GM12878 (cell line): Measurements from ENCODE around the gene CEACAM21. TPM values are rescaled to one million over a fixed set of nuclear protein-coding genes. Genes with fewer than 3 reads are reported as not detected.

Source experiments
- ATAC-seq: fragments of 200-7000 bp; cut with Tn5 transposase; 3 replicates; pipeline ENCODE4 v1.9.1; 2020; ENCODE audit warnings: mild to moderate bottlenecking, moderate library complexity
- BruUV-seq: library from RNA; stranded (reverse); fragments of 400-500 nt; replicated peaks from 2 replicates; lab custom pipeline; 2021; lab: Mats Ljungman, UMichigan
- CTCF ChIA-PET: fragments of 300-600 bp; sonication (Branson Sonifier 250); formaldehyde crosslinking; extraction: SDS; loops from one replicate; lab custom pipeline; 2021; ENCODE audit warnings: inconsistent platforms; lab: Yijun Ruan, JAX
- POLR2A ChIA-PET: fragments of 350-600 bp; formaldehyde crosslinking; extraction: SDS; loops from one replicate; lab custom pipeline; 2021; ENCODE audit warnings: inconsistent platforms; lab: Charles Lee
- RAD21 ChIA-PET: fragments of 300-600 bp; sonication (Branson Sonifier 250); formaldehyde crosslinking; loops from one replicate; lab custom pipeline; 2023; ENCODE audit warnings: antibody characterized with exemption; ENCODE audit not compliant: unreplicated experiment; lab: Charles Lee
- SMC1A ChIA-PET: fragments of 300-600 bp; sonication (Branson Sonifier 250); formaldehyde crosslinking; loops from one replicate; lab custom pipeline; 2023; ENCODE audit not compliant: unreplicated experiment, uncharacterized antibody; lab: Charles Lee
- DNase-seq: peaks from one replicate; pipeline ENCODE4 v3.0.0-alpha.2; 2011; ENCODE audit warnings: low read depth, low spot score
- FAIRE-seq: peaks from 3 replicates; lab custom pipeline; 2011; peaks lifted over from hg19 to GRCh38; lab: Jason Lieb, UNC
- H2AFZ ChIP-seq: 2 replicates; pipeline ENCODE4 v1.6.0; 2011; ENCODE audit warnings: low read depth, low read length, control low read depth; ENCODE audit not compliant: control insufficient read depth
- H3K27ac ChIP-seq: 2 replicates; pipeline ENCODE4 v1.5.1; 2011; ENCODE audit warnings: control low read depth; ENCODE audit not compliant: control insufficient read depth, insufficient read depth
- H3K27me3 ChIP-seq, 2 experiments: replicated peaks in 1 of 2; 2 replicates each; pipeline versions ENCODE4 v1.6.0 to v1.6.1; 2011; ENCODE audit warnings: low read length in 1 of 2; ENCODE audit not compliant: control insufficient read depth in 2 of 2, insufficient read depth in 2 of 2
- H3K36me3 ChIP-seq, 2 experiments: 2 replicates each; pipeline ENCODE4 v1.5.1; 2011; ENCODE audit warnings: low read length in 1 of 2; ENCODE audit not compliant: control insufficient read depth in 2 of 2, insufficient read depth in 2 of 2
- H3K4me1 ChIP-seq: 2 replicates; pipeline ENCODE4 v1.6.1; 2011; ENCODE audit warnings: mild to moderate bottlenecking, low read length, moderate library complexity, mixed read lengths; ENCODE audit not compliant: control insufficient read depth, insufficient read depth
- H3K4me2 ChIP-seq: 2 replicates; pipeline ENCODE4 v1.6.0; 2011; ENCODE audit warnings: control low read depth; ENCODE audit not compliant: control insufficient read depth, insufficient read depth
- H3K4me3 ChIP-seq: fragments of 200-600 bp; sonication (generic); 2 replicates; pipeline ENCODE4 v1.5.1; 2016
- H3K79me2 ChIP-seq: 2 replicates; pipeline ENCODE4 v1.6.0; 2011; ENCODE audit warnings: low read length; ENCODE audit not compliant: control insufficient read depth, insufficient read depth
- H3K9ac ChIP-seq: 2 replicates; pipeline ENCODE4 v1.8.0; 2011; ENCODE audit warnings: low read length, control low read depth, mixed read lengths; ENCODE audit not compliant: control insufficient read depth, insufficient read depth
- H3K9me3 ChIP-seq: replicated peaks from 3 replicates; pipeline ENCODE4 v1.5.1; 2011; ENCODE audit warnings: mild to moderate bottlenecking, low read length; ENCODE audit not compliant: control insufficient read depth, insufficient read depth
- H4K20me1 ChIP-seq: 2 replicates; pipeline ENCODE4 v1.6.0; 2011; ENCODE audit not compliant: control insufficient read depth, insufficient read depth
- BHLHE40 ChIP-seq, 2 experiments: fragments of 450-650 bp in 1 of 2; IDR thresholded peaks; 2 replicates each; pipeline ENCODE4 v1.6.1; 2011 to 2017; ENCODE audit warnings: low read depth in 2 of 2, borderline replicate concordance in 1 of 2, improper control_type of control experiment in 1 of 2, low read length in 1 of 2, mild to moderate bottlenecking in 1 of 2
- CBX5 ChIP-seq: sonication (generic); IDR thresholded peaks from 2 replicates; pipeline ENCODE4 v1.6.1; 2016; ENCODE audit warnings: low read depth, moderate library complexity, mild to moderate bottlenecking, inconsistent platforms
- ESRRA ChIP-seq: IDR thresholded peaks from 2 replicates; pipeline ENCODE4 v1.6.1; 2012; ENCODE audit warnings: mild to moderate bottlenecking, low read length, improper control_type of control experiment
- JUND ChIP-seq: IDR thresholded peaks from 2 replicates; pipeline ENCODE4 v1.6.1; 2012; ENCODE audit warnings: low read depth, mild to moderate bottlenecking, low read length, improper control_type of control experiment, moderate library complexity
- KDM1A ChIP-seq: fragments of 200-600 bp; sonication (generic); IDR thresholded peaks from 2 replicates; pipeline ENCODE4 v1.6.1; 2016; ENCODE audit warnings: borderline replicate concordance
- KLF5 ChIP-seq: fragments of 450-650 bp; IDR thresholded peaks from 2 replicates; pipeline ENCODE4 v1.6.1; 2014; ENCODE audit warnings: mild to moderate bottlenecking; ENCODE audit not compliant: partially characterized antibody
- MEF2B ChIP-seq: fragments of 450-650 bp; IDR thresholded peaks from 2 replicates; pipeline ENCODE4 v1.6.1; 2018; ENCODE audit warnings: mild to moderate bottlenecking, moderate library complexity; ENCODE audit not compliant: partially characterized antibody, poor library complexity, severe bottlenecking
- MYB ChIP-seq: fragments of 150-350 bp; IDR thresholded peaks from 2 replicates; pipeline ENCODE4 v1.6.1; 2014; ENCODE audit warnings: mild to moderate bottlenecking, low read depth, low read length, borderline replicate concordance
- NFXL1 ChIP-seq: fragments of 450-650 bp; IDR thresholded peaks from 2 replicates; pipeline ENCODE4 v1.6.1; 2017; ENCODE audit warnings: antibody characterized with exemption, mild to moderate bottlenecking, borderline replicate concordance
- NR2F1 ChIP-seq: fragments of 450-650 bp; conservative IDR thresholded peaks from 2 replicates; pipeline ENCODE4 v1.6.1; 2017; ENCODE audit warnings: mild to moderate bottlenecking
- PAX5 ChIP-seq: IDR thresholded peaks from 2 replicates; pipeline ENCODE4 v1.6.1; 2011; ENCODE audit warnings: low read depth, low read length, borderline replicate concordance
- RCOR1 ChIP-seq: conservative IDR thresholded peaks from 2 replicates; pipeline ENCODE4 v1.6.1; 2012; ENCODE audit warnings: low read depth, low read length, improper control_type of control experiment
- SMAD1 ChIP-seq: fragments of 450-650 bp; IDR thresholded peaks from 2 replicates; pipeline ENCODE4 v1.6.1; 2018; ENCODE audit warnings: mild to moderate bottlenecking, low read depth; ENCODE audit not compliant: partially characterized antibody
- SREBF1 ChIP-seq: IDR thresholded peaks from 2 replicates; pipeline ENCODE4 v1.6.1; 2012; ENCODE audit warnings: mild to moderate bottlenecking, low read length
- TAF1 ChIP-seq: IDR thresholded peaks from 2 replicates; pipeline ENCODE4 v1.6.1; 2011; ENCODE audit warnings: mild to moderate bottlenecking, low read depth, low read length, borderline replicate concordance
- TARDBP ChIP-seq: IDR thresholded peaks from 2 replicates; pipeline ENCODE4 v1.6.1; 2016; ENCODE audit warnings: borderline replicate concordance
- USF1 ChIP-seq: IDR thresholded peaks from 2 replicates; pipeline ENCODE4 v1.6.1; 2011; ENCODE audit warnings: borderline replicate concordance, low read depth, mild to moderate bottlenecking, moderate library complexity, mixed read lengths, low read length; ENCODE audit not compliant: insufficient read depth; ENCODE audit errors: extremely low read length
- ZNF592 ChIP-seq: fragments of 450-650 bp; IDR thresholded peaks from 2 replicates; pipeline ENCODE4 v1.6.1; 2017; ENCODE audit warnings: mild to moderate bottlenecking, moderate library complexity
- WGBS: methylation state at CpG from one replicate; pipeline ENCODE4 v1.1.6; 2016; ENCODE audit warnings: low lambda C conversion rate; ENCODE audit not compliant: insufficient replicate concordance, insufficient coverage; ENCODE audit errors: missing lambda C conversion rate; 5-methylcytosine and 5-hydroxymethylcytosine counted together
- in situ Hi-C: fragments of 300-500 bp; cut with MboI; formaldehyde crosslinking; loops from 9 replicates; pipeline ENCODE4 v1.14.3; 2018; ENCODE audit warnings: mixed read lengths
- intact Hi-C: fragments of 100-400 bp; cut with micrococcal nuclease; formaldehyde crosslinking; loops from one replicate; pipeline ENCODE4 v1.14.2; 2022; ENCODE audit not compliant: unreplicated experiment
- polyA plus RNA-seq, 11 experiments: library from polyadenylated mRNA; depleted of rRNA in 4 of 11; unstranded in 6 of 11; stranded (reverse) in 5 of 11; fragments of >200 nt; fragmentation: Nextera tagmentation in 4 of 11; fragmentation: Illumina TruSeq in 1 of 11; extraction: Ambion mirVana in 4 of 11; extraction: Trizol in 1 of 11; gene quantifications; 1 replicate in 1 of 11; 2 replicates in 10 of 11; pipeline versions ENCODE4 v1.2.1 to v1.2.3, GENCODE V29; 2011 to 2016; ENCODE audit warnings: inconsistent platforms in 2 of 11, missing spikeins in 2 of 11, low read depth in 1 of 11
- total RNA-seq, 4 experiments: library from RNA; depleted of rRNA in 3 of 4; stranded (reverse); fragments of >200 nt in 3 of 4; fragmentation: Illumina TruSeq in 1 of 4; extraction: Trizol in 1 of 4; gene quantifications; 2 replicates each; pipeline versions ENCODE4 v1.2.1 to v1.2.3, GENCODE V29; 2013 to 2021

The CEACAM21 gene
- total and polyA plus RNA-seq, 10 of the 15 experiments (the other 5 are each of a cell fraction or from before 2014, with no cell fraction given): 0.87 to 13.6 (median 8.1) TPM

GRCh38 chr19:41546961-41547360 is 29.0 kb upstream of the CEACAM21 start (continued):
- TF ChIP-seq TARDBP (no peak), CBX5 (no peak), SREBF1 (no peak), ZNF592 (no peak), SMAD1 (no peak)

- Histone ChIP-seq H3K27ac (no peak overlapping the region), H3K27me3 (no peaks in the 10 kb centered on the region), H3K4me3 (no peak overlapping the region), H2AFZ (peak overlapping the region; percentile 15; the same call in 1 of the 2 replicates), H3K9ac (no peak overlapping the region), H3K4me1 (peaks cover 22% of the 10 kb centered on the region), H3K4me2 (no peak overlapping the region), H3K79me2 (peaks cover 35% of the 10 kb centered on the region), H3K9me3 (no peaks in the 10 kb centered on the region), H3K36me3 (no peaks in the 10 kb centered on the region), H4K20me1 (no peaks in the 10 kb centered on the region)
- FAIRE-seq: no peak
- ChIA-PET RAD21 (interaction anchor here (2.2 kb wide), 1 partner anchor 99 kb away, joined by 6 read pairs; no protein-coding TSS in a partner anchor), POLR2A (interaction anchor here (0.7 to 4.2 kb wide), 4 partner anchors 12 to 817 kb away, joined by 3 to 14 read pairs (median 4); no protein-coding TSS in a partner anchor), SMC1A (interaction anchor here (0.8 to 17.5 kb wide), 4 partner anchors 8 to 99 kb away, joined by 3 to 305 read pairs (median 4); no protein-coding TSS in a partner anchor), CTCF (interaction anchor here (0.9 to 15.8 kb wide), 2 partner anchors 15 to 99 kb away, joined by 4 to 549 read pairs; no protein-coding TSS in a partner anchor)
- BruUV-seq: no TSS peak
- ATAC-seq: no peak
- DNase-seq: no peak
- in situ Hi-C loops: no loop called here
- WGBS: 0% methylated on average over 2 of the region's 2 CpGs
- intact Hi-C loops: no loop called here
- no peak for TF ChIP-seq JUND
- no peak for TF ChIP-seq SMAD1
- TF ChIP-seq KDM1A: no peak
- TF ChIP-seq ESRRA: no peak
- TF ChIP-seq MYB: no peak
- no peak for TF ChIP-seq MEF2B
- no peak for TF ChIP-seq NFXL1
- TF ChIP-seq USF1: no peak
- no peak for TF ChIP-seq RCOR1
- no peak for TF ChIP-seq KLF5
- TF ChIP-seq BHLHE40 (IDR thresholded peaks at IDR 0.05; ENCODE audit: borderline replicate concordance in 1 of 2, low read depth in 2 of 2, low read length in 1 of 2): no peak
- TF ChIP-seq PAX5: no peak
- TF ChIP-seq TAF1: no peak
- no peak for TF ChIP-seq NR2F1
Measured at GRCh38 chr19:41547569-41547968, 28.4 kb upstream of the CEACAM21 start.
